ENCODE results near the gene CASQ2. TPM values are rescaled to one million over a fixed set of nuclear protein-coding genes. Genes with fewer than 3 reads are reported as not detected.

The CASQ2 gene
- total RNA-seq, 2 donors from 2014 or later = 0.26 TPM; not detected in 1

GRCh38 chr1:115655306-115655663 is 113.2 kb downstream of the CASQ2 start:
- ATAC-seq (no peak), DNase-seq (no peak)
- H3K4me3 ChIP-seq = no peak overlapping the region
- intact Hi-C loops (cut with DNase I) = no loop called here
- H3K27ac ChIP-seq = peak overlapping the region in 3 of 4 donors; percentile 43 to 47 (median 46)
- TF ChIP-seq POLR2A (IDR thresholded peaks at IDR 0.05) (no peak), CTCF (IDR thresholded peaks at IDR 0.05) (no peak)
- WGBS, 2 donors = 46 to 71% methylated on average over 7 of the region's 7 CpGs
- no peaks in the 10 kb centered on the region for H3K27me3 ChIP-seq
- H3K36me3 ChIP-seq (replicated peaks in 1 of 2; ENCODE audit: insufficient read depth in 1 of 2, low read depth in 2 of 2) = no peaks in the 10 kb centered on the region
- no peaks in the 10 kb centered on the region for H3K9me3 ChIP-seq
- H3K4me1 ChIP-seq = peaks cover 31% of the 10 kb centered on the region

- DNase-seq = peak in 3 of 4 donors; percentile 19 to 44 (median 36)
- H3K27ac ChIP-seq = peak overlapping the region in 3 of 4 donors; percentile 43 to 47 (median 46)
Observed at GRCh38 chr1:115654663-115655305, 113.7 kb downstream of the CASQ2 start.

GRCh38 chr1:115654125-115654524 is 114.4 kb downstream of the CASQ2 start:
- no peak overlapping the region for H3K4me3 ChIP-seq
- no peak for ATAC-seq
- H3K36me3 ChIP-seq (replicated peaks in 1 of 2; ENCODE audit: insufficient read depth in 1 of 2, low read depth in 2 of 2) = no peaks in the 10 kb centered on the region
- 91 to 100% methylated on average over 3 of the region's 3 CpGs for WGBS, 2 donors
- H3K4me1 ChIP-seq = peaks cover 43% of the 10 kb centered on the region
- TF ChIP-seq CTCF (IDR thresholded peaks at IDR 0.05) (no peak), POLR2A (IDR thresholded peaks at IDR 0.05) (no peak)
- peak overlapping the region in 1 of 4 donors; percentile 43 for H3K27ac ChIP-seq
- DNase-seq = no peak
- intact Hi-C loops (cut with DNase I) = no loop called here
- no peaks in the 10 kb centered on the region for H3K27me3 ChIP-seq
- no peaks in the 10 kb centered on the region for H3K9me3 ChIP-seq

More at GRCh38 chr1:115654663-115655305, 113.7 kb downstream of the CASQ2 start:
- no peak overlapping the region for H3K4me3 ChIP-seq
- no peaks in the 10 kb centered on the region for H3K27me3 ChIP-seq
- peak; percentile 22 for ATAC-seq
- 46 to 58% methylated on average over 14 of the region's 14 CpGs for WGBS, 2 donors
- peaks cover 36% of the 10 kb centered on the region for H3K4me1 ChIP-seq
- no peaks in the 10 kb centered on the region for H3K9me3 ChIP-seq
- intact Hi-C loops (cut with DNase I) = no loop called here
- TF ChIP-seq CTCF (IDR thresholded peaks at IDR 0.05) (no peak), POLR2A (IDR thresholded peaks at IDR 0.05) (no peak)
- no peaks in the 10 kb centered on the region for H3K36me3 ChIP-seq (replicated peaks in 1 of 2; ENCODE audit: insufficient read depth in 1 of 2, low read depth in 2 of 2)

- intact Hi-C loops (cut with DNase I) = no loop called here
- no peaks in the 10 kb centered on the region for H3K9me3 ChIP-seq
- no peaks in the 10 kb centered on the region for H3K36me3 ChIP-seq (replicated peaks in 1 of 2; ENCODE audit: insufficient read depth in 1 of 2, low read depth in 2 of 2)
- no peak for TF ChIP-seq POLR2A (IDR thresholded peaks at IDR 0.05)
- no peak for TF ChIP-seq CTCF (IDR thresholded peaks at IDR 0.05)
- DNase-seq (peak in 3 of 4 donors; percentile 21 to 55 (median 46)), ATAC-seq (no peak)
- H3K4me3 ChIP-seq = no peak overlapping the region
- no peak overlapping the region for H3K27ac ChIP-seq
- WGBS, 2 donors = 64 to 71% methylated on average over 2 of the region's 2 CpGs
- peaks cover 54% of the 10 kb centered on the region for H3K4me1 ChIP-seq
- H3K27me3 ChIP-seq = no peaks in the 10 kb centered on the region
Observed at GRCh38 chr1:115652236-115652788, 116.2 kb downstream of the CASQ2 start.

- TF ChIP-seq POLR2A (IDR thresholded peaks at IDR 0.05) (no peak), CTCF (IDR thresholded peaks at IDR 0.05) (no peak)
- Histone ChIP-seq H3K9me3 (no peaks in the 10 kb centered on the region), H3K27me3 (no peaks in the 10 kb centered on the region), H3K4me1 (peaks cover 62% of the 10 kb centered on the region), H3K36me3 (replicated peaks in 1 of 2; ENCODE audit: insufficient read depth in 1 of 2, low read depth in 2 of 2) (no peaks in the 10 kb centered on the region), H3K4me3 (no peak overlapping the region), H3K27ac (no peak overlapping the region)
- no peak for ATAC-seq
- WGBS, 2 donors = 93 to 95% methylated on average over 8 of the region's 8 CpGs
- intact Hi-C loops (cut with DNase I) = no loop called here
- no peak for DNase-seq
Observed at GRCh38 chr1:115651391-115651790, 117.1 kb downstream of the CASQ2 start.

Data from body of pancreas (tissue), 4 donors.